ENCODE results near the gene COL5A1. TPM values are rescaled to one million over a fixed set of nuclear protein-coding genes. Genes with fewer than 3 reads are reported as not detected.

The COL5A1 gene
- polyA plus RNA-seq, 3 donors: 0.01 TPM; not detected in 2

- Mint-ChIP-seq H3K27me3 (ENCODE audit: low read depth in 3 of 3) (peaks cover 2 to 4% (median 2%) of the 10 kb centered on the region in 3 donors), H3K36me3 (no peaks in the 10 kb centered on the region), H3K4me3 (no peak overlapping the region), H3K27ac (no peak overlapping the region), H3K9me3 (peaks cover 2 to 10% (median 8%) of the 10 kb centered on the region in 7 donors), H3K4me1 (no peaks in the 10 kb centered on the region)
- intact Hi-C loops (cut with micrococcal nuclease): no loop called here
- no peaks in the 10 kb centered on the region for H4K20me1 ChIP-seq (ENCODE audit: insufficient read depth, low read length)
- no peak overlapping the region for H3K27ac ChIP-seq (ENCODE audit: low read depth in 1 of 2, low read length in 2 of 2)
- WGBS (ENCODE audit: insufficient coverage): 89% methylated on average over 2 of the region's 5 CpGs
- H3K4me1 ChIP-seq (ENCODE audit: control insufficient read depth in 1 of 2, insufficient read depth in 2 of 2, low read length in 2 of 2): no peaks in the 10 kb centered on the region
- no peak overlapping the region for H3K4me3 ChIP-seq (replicated peaks in 1 of 3; ENCODE audit: low read depth in 2 of 3, low read length in 3 of 3)
- H3K9me3 ChIP-seq (replicated peaks in 1 of 2; ENCODE audit: control insufficient read depth in 1 of 2, insufficient read depth in 1 of 2, low read length in 2 of 2): peaks cover 9% of the 10 kb centered on the region in 2 donors
- TF ChIP-seq CTCF (IDR thresholded peaks at IDR 0.05): no peak
- no peaks in the 10 kb centered on the region for H3K79me2 ChIP-seq (ENCODE audit: insufficient read depth, low read length)
- no peak overlapping the region for H3K9ac ChIP-seq (ENCODE audit: insufficient read depth, low read length, poor library complexity, severe bottlenecking)
- no peaks in the 10 kb centered on the region for H3K36me3 ChIP-seq (replicated peaks in 1 of 2; ENCODE audit: control insufficient read depth in 1 of 2, insufficient read depth in 2 of 2, low read length in 2 of 2)
- no peak overlapping the region for H2AFZ ChIP-seq (ENCODE audit: insufficient read depth, low read depth, low read length, poor library complexity, severe bottlenecking)
- no peak overlapping the region for H3K4me2 ChIP-seq (replicated peaks; ENCODE audit: extremely low read depth, low read length, poor library complexity, severe bottlenecking)
- DNase-seq: no peak
- H3K27me3 ChIP-seq (ENCODE audit: control insufficient read depth in 2 of 2, insufficient read depth in 2 of 2, low read length in 2 of 2): no peaks in the 10 kb centered on the region
Measured at GRCh38 chr9:134676361-134676760, 34.8 kb downstream of the COL5A1 start.

- Mint-ChIP-seq H3K4me3 (no peak overlapping the region), H3K27me3 (ENCODE audit: low read depth in 3 of 3) (peaks cover 0 to 4% (median 2%) of the 10 kb centered on the region in 3 donors), H3K36me3 (no peaks in the 10 kb centered on the region), H3K4me1 (no peaks in the 10 kb centered on the region), H3K9me3 (peaks cover 2 to 11% (median 9%) of the 10 kb centered on the region in 7 donors), H3K27ac (peak overlapping the region in 1 of 7 donors; percentile 0)
- Histone ChIP-seq H3K4me1 (ENCODE audit: control insufficient read depth in 1 of 2, insufficient read depth in 2 of 2, low read length in 2 of 2) (no peaks in the 10 kb centered on the region), H3K9ac (ENCODE audit: insufficient read depth, low read length, poor library complexity, severe bottlenecking) (no peak overlapping the region), H3K9me3 (replicated peaks in 1 of 2; ENCODE audit: control insufficient read depth in 1 of 2, insufficient read depth in 1 of 2, low read length in 2 of 2) (peaks cover 9% of the 10 kb centered on the region in 2 donors), H3K27ac (ENCODE audit: low read depth in 1 of 2, low read length in 2 of 2) (no peak overlapping the region), H3K4me3 (replicated peaks in 1 of 3; ENCODE audit: low read depth in 2 of 3, low read length in 3 of 3) (no peak overlapping the region), H2AFZ (ENCODE audit: insufficient read depth, low read depth, low read length, poor library complexity, severe bottlenecking) (no peak overlapping the region), H3K36me3 (replicated peaks in 1 of 2; ENCODE audit: control insufficient read depth in 1 of 2, insufficient read depth in 2 of 2, low read length in 2 of 2) (no peaks in the 10 kb centered on the region), H4K20me1 (ENCODE audit: insufficient read depth, low read length) (no peaks in the 10 kb centered on the region), H3K4me2 (replicated peaks; ENCODE audit: extremely low read depth, low read length, poor library complexity, severe bottlenecking) (no peak overlapping the region), H3K79me2 (ENCODE audit: insufficient read depth, low read length) (no peaks in the 10 kb centered on the region), H3K27me3 (ENCODE audit: control insufficient read depth in 2 of 2, insufficient read depth in 2 of 2, low read length in 2 of 2) (no peaks in the 10 kb centered on the region)
- no peak for DNase-seq
- intact Hi-C loops (cut with micrococcal nuclease): no loop called here
- WGBS (ENCODE audit: insufficient coverage): 95% methylated on average over 4 of the region's 6 CpGs
- no peak for TF ChIP-seq CTCF (IDR thresholded peaks at IDR 0.05)
Measured at GRCh38 chr9:134676886-134677285, 35.3 kb downstream of the COL5A1 start.

Data from CD14-positive monocyte (primary cell).